Left ventricle myocardium inferior (tissue), 1 donor: ENCODE results near the gene BTG4. TPM values are rescaled to one million over a fixed set of nuclear protein-coding genes. Genes with fewer than 3 reads are reported as not detected.

Experiments used
- DNase-seq: peaks from one replicate; pipeline ENCODE4 v3.0.0-alpha.2; 2020
- H3K27ac ChIP-seq: fragments of 200-600 bp; replicated peaks from 2 replicates; pipeline ENCODE4 v1.8.0; 2021
- H3K27me3 ChIP-seq: fragments of 200-600 bp; 2 replicates; pipeline ENCODE4 v1.8.0; 2021; ENCODE audit warnings: low read depth
- H3K36me3 ChIP-seq: fragments of 200-600 bp; 2 replicates; pipeline ENCODE4 v1.8.0; 2021
- H3K4me1 ChIP-seq: fragments of 200-600 bp; 2 replicates; pipeline ENCODE4 v1.8.0; 2021
- H3K4me3 ChIP-seq: fragments of 200-600 bp; 2 replicates; pipeline ENCODE4 v1.8.0; 2021; ENCODE audit warnings: mild to moderate bottlenecking, moderate library complexity
- H3K9me3 ChIP-seq: fragments of 200-600 bp; replicated peaks from 2 replicates; pipeline ENCODE4 v1.8.0; 2021
- intact Hi-C: fragments of 100-400 bp; cut with micrococcal nuclease; formaldehyde crosslinking; loops from one replicate; pipeline ENCODE4 v1.11.0; 2022
- total RNA-seq: library from RNA; stranded (reverse); fragmentation: NEBNext Ultra II Directional; extraction: Animal tissue kit (Norgen Biotek cat#: 25700); gene quantifications from one replicate; pipeline ENCODE4 v1.2.1, GENCODE V29; 2021
- TF ChIP-seq, protein P1 (sequence below): fragments of 200-600 bp; IDR thresholded peaks from 2 replicates; pipeline ENCODE4 v1.8.0; 2021; ENCODE audit warnings: antibody characterized with exemption, mild to moderate bottlenecking, borderline replicate concordance
- donor health status: DM: no; HTN: yes; CAD: no; lungs with severe emphysema.

BTG4 gene
- total RNA-seq, 1 donor from 2014 or later = not detected

DNA sequence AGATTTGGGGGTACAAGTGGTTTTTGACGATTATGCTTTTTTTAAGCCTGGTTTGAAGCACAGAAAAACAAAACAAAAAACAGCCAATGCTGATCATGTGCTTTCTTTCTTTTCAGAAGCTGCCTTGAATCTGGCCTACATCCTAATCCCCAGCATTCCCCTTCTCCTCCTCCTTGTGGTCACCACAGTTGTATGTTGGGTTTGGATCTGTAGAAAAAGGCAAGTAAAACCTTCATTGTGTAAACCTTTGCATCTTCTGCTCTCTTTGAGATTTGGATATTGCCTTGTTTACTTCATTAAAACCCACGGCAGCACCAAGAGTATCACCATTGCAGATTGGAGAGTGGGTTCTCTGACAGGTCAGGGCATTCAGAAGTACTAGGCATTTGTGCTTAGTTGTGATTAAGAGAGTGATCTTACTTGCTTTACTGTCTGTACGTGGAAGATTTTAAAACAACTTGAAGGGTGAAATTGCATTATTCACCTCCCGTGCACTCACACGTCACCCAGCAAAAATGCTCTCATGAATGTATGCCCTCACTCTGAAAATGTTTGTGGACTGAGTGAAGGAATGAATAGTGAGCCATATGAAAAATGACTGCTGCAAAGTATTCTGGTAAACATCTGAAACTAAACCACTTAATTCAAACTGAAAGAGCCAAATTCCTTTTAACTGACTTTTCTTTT is 45.4 kb upstream of the BTG4 start:
- no peak overlapping the region for H3K27ac ChIP-seq
- intact Hi-C loops = no loop called here
- no peaks in the 10 kb centered on the region for H3K27me3 ChIP-seq

DNA sequence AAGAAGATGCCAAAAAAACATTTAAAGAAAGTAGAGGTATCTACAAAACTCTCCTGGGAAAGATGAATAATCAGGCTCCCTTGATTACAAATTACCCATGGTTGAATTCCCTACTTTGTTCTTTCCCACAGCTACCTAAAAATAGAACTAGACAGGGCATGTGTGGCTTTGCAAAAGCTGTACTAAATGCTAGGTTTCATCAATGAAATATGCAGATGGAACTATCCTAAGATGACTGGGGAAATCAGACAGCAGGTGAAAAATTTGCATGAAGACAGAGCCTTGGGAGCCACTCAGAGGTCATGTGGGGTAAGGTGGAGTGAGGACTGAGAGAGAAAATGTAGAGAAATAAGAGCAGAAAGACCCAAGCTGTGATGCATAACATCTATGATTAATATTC is 43.1 kb upstream of the BTG4 start:
- DNase-seq = no peak
- TF ChIP-seq, protein P1, sequence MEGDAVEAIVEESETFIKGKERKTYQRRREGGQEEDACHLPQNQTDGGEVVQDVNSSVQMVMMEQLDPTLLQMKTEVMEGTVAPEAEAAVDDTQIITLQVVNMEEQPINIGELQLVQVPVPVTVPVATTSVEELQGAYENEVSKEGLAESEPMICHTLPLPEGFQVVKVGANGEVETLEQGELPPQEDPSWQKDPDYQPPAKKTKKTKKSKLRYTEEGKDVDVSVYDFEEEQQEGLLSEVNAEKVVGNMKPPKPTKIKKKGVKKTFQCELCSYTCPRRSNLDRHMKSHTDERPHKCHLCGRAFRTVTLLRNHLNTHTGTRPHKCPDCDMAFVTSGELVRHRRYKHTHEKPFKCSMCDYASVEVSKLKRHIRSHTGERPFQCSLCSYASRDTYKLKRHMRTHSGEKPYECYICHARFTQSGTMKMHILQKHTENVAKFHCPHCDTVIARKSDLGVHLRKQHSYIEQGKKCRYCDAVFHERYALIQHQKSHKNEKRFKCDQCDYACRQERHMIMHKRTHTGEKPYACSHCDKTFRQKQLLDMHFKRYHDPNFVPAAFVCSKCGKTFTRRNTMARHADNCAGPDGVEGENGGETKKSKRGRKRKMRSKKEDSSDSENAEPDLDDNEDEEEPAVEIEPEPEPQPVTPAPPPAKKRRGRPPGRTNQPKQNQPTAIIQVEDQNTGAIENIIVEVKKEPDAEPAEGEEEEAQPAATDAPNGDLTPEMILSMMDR = no peak

More for the DNA sequence above, 45.4 kb upstream of the BTG4 start:
- Histone ChIP-seq H3K36me3 (peaks cover 5% of the 10 kb centered on the region), H3K9me3 (peaks cover 7% of the 10 kb centered on the region), H3K4me3 (no peak overlapping the region), H3K4me1 (no peaks in the 10 kb centered on the region)
- TF ChIP-seq, protein P1 = no peak
- DNase-seq = no peak

DNA sequence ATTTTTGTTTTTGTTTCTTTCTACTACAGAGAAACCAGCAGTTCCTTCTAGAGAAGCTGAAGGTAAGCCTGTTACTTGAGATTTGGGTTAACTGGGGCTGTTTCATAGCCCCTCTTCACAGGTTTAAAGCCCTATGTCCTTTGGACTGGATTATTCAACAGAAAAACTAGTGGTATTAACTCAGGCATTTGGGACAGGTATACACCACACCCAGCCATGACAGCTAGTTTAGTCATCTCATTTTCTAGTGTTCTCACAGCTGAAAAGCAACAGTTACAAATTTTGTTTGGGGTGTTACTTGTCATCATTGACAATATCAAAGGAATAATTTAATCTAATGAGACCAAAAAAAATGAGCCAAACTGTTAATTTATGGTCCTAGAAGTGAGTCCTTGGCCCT is 42.3 kb upstream of the BTG4 start:
- intact Hi-C loops = no loop called here
- no peak for DNase-seq
- Histone ChIP-seq H3K27ac (no peak overlapping the region), H3K36me3 (peaks cover 9% of the 10 kb centered on the region), H3K4me1 (no peaks in the 10 kb centered on the region), H3K27me3 (no peaks in the 10 kb centered on the region), H3K9me3 (peaks cover 7% of the 10 kb centered on the region), H3K4me3 (no peak overlapping the region)
- TF ChIP-seq, protein P1 = no peak

More for the DNA sequence above, 43.1 kb upstream of the BTG4 start:
- Histone ChIP-seq H3K9me3 (peaks cover 7% of the 10 kb centered on the region), H3K36me3 (peaks cover 5% of the 10 kb centered on the region), H3K27me3 (no peaks in the 10 kb centered on the region), H3K27ac (no peak overlapping the region), H3K4me3 (no peak overlapping the region), H3K4me1 (no peaks in the 10 kb centered on the region)
- intact Hi-C loops = no loop called here

DNA sequence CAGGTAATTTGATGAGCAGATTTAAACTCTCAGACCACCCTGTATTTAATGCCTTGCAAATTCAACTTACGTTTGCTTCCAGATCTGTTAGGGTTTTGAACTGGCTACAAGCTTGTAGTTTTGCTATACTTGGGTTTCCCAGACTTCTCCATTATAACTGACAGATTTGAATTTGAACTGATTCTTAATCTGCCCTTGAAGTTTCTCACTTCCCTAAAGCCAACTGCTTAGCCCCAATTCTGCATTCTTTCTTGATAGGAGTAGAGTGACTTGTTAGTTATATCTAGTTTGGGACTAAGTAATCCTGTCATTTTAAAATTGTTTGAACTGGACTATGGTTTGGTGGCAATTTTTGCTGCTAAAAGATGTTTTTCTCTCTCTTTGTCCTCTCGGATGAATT is 38.1 kb upstream of the BTG4 start:
- intact Hi-C loops = no loop called here
- TF ChIP-seq, protein P1 = no peak
- H3K36me3 ChIP-seq = peaks cover 4% of the 10 kb centered on the region
- H3K27ac ChIP-seq = no peak overlapping the region
- H3K4me1 ChIP-seq = no peaks in the 10 kb centered on the region
- no peaks in the 10 kb centered on the region for H3K27me3 ChIP-seq
- H3K4me3 ChIP-seq = no peak overlapping the region
- no peak for DNase-seq
- H3K9me3 ChIP-seq = no peaks in the 10 kb centered on the region

DNA sequence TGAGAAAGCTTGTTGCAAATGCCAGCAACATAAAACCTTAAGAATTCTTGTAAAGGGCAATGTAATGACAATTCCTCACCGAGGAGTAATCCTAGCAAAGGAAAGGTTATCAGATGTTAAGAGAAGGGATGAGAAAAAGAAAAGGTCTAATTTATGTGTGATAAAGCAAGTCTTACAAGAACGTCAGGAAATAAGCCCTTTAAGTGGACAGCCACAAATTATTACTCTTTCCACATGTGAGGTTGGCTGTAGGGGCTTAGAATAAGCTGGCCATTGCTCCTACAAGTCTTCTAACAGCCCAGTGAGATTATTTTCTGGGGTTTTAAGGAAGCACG is 37.6 kb upstream of the BTG4 start:
- H3K27ac ChIP-seq = no peak overlapping the region
- intact Hi-C loops = no loop called here

More for the DNA sequence above, 37.6 kb upstream of the BTG4 start:
- Histone ChIP-seq H3K36me3 (peaks cover 4% of the 10 kb centered on the region), H3K4me3 (no peak overlapping the region), H3K9me3 (no peaks in the 10 kb centered on the region), H3K27me3 (no peaks in the 10 kb centered on the region), H3K4me1 (no peaks in the 10 kb centered on the region)
- TF ChIP-seq, protein P1 = no peak
- no peak for DNase-seq
